Astrocyte (in vitro differentiated cells and primary cell): ENCODE results near the gene SOX9.

Experiments used
- EZH2 ChIP-seq: IDR thresholded peaks from 2 replicates; pipeline ENCODE4 v1.6.1; 2012; ENCODE audit warnings: mild to moderate bottlenecking, low read length, inconsistent platforms; ENCODE audit not compliant: insufficient read depth
- TF ChIP-seq, protein P1 (sequence below): IDR thresholded peaks from 2 replicates; pipeline ENCODE4 v1.5.1; 2011; ENCODE audit warnings: low read depth, mild to moderate bottlenecking, inconsistent platforms, low read length, moderate library complexity; ENCODE audit not compliant: insufficient read depth

DNA sequence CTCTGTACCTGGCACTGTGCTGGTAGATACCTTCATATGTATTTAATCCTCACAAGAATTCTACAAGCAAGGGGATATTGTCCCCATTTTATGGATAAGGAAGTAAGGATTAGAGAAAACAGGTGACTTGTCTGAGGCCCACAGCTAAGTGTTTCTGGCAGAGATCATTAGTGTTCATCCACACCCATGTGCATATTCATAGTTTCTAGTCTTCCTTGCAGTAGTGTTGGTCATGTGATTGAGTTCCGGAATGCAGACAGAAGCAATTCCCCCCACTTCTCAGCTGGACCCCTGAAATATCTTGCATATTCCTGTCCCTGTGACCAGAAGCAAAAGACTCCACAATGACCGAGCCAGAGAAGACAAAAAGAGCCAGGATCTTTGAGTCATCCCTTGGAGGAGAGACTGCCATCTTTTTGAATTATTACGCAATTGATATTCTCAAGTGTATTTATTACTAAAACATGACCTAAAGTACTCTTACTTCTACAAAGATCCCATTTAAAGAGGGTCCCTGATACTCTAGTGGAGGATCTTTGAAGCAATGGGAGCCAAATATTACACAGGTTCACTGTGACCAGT lies 43.4 kb downstream of the SOX9 start:
- TF ChIP-seq, protein P1, sequence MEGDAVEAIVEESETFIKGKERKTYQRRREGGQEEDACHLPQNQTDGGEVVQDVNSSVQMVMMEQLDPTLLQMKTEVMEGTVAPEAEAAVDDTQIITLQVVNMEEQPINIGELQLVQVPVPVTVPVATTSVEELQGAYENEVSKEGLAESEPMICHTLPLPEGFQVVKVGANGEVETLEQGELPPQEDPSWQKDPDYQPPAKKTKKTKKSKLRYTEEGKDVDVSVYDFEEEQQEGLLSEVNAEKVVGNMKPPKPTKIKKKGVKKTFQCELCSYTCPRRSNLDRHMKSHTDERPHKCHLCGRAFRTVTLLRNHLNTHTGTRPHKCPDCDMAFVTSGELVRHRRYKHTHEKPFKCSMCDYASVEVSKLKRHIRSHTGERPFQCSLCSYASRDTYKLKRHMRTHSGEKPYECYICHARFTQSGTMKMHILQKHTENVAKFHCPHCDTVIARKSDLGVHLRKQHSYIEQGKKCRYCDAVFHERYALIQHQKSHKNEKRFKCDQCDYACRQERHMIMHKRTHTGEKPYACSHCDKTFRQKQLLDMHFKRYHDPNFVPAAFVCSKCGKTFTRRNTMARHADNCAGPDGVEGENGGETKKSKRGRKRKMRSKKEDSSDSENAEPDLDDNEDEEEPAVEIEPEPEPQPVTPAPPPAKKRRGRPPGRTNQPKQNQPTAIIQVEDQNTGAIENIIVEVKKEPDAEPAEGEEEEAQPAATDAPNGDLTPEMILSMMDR = no peak
- TF ChIP-seq EZH2 = no peak
